Small intestine (tissue), 7 donors: Measurements from ENCODE around the gene COX10. TPM values are rescaled to one million over a fixed set of nuclear protein-coding genes. Genes with fewer than 3 reads are reported as not detected.

Experiments used
- DNase-seq, 2 donors: peaks; one replicate each; pipeline versions ENCODE4 v3.0.0 to v3.0.0-alpha.2; 2013
- FAIRE-seq: peaks from 2 replicates; lab custom pipeline; 2012; peaks lifted over from hg19 to GRCh38; lab: Jason Lieb, UNC
- H3K27ac ChIP-seq, 3 donors: one replicate each; pipeline ENCODE4 v1.5.1; 2013; ENCODE audit warnings: low read length in 2 of 3, mild to moderate bottlenecking in 2 of 3, control low read depth in 1 of 3, inconsistent platforms in 1 of 3, low read depth in 1 of 3, moderate library complexity in 1 of 3
- H3K27me3 ChIP-seq, 3 donors: one replicate each; pipeline ENCODE4 v1.6.1; 2013; ENCODE audit warnings: low read length in 3 of 3, inconsistent platforms in 1 of 3; ENCODE audit not compliant: control insufficient read depth in 3 of 3, insufficient read depth in 3 of 3
- H3K36me3 ChIP-seq, 3 donors: one replicate each; pipeline ENCODE4 v1.6.1; 2013; ENCODE audit warnings: low read length in 3 of 3, inconsistent platforms in 1 of 3, low read depth in 1 of 3, mild to moderate bottlenecking in 1 of 3, moderate library complexity in 1 of 3; ENCODE audit not compliant: control insufficient read depth in 3 of 3, insufficient read depth in 2 of 3
- H3K4me1 ChIP-seq, 3 donors: one replicate each; pipeline ENCODE4 v1.6.1; 2013; ENCODE audit warnings: low read length in 2 of 3, inconsistent platforms in 1 of 3, low read depth in 1 of 3, mild to moderate bottlenecking in 1 of 3, moderate library complexity in 1 of 3; ENCODE audit not compliant: control insufficient read depth in 3 of 3, insufficient read depth in 2 of 3
- H3K4me3 ChIP-seq, 3 donors: one replicate each; pipeline ENCODE4 v1.5.1; 2013; ENCODE audit warnings: low read length in 3 of 3, control low read depth in 1 of 3, inconsistent platforms in 1 of 3, low read depth in 1 of 3, mild to moderate bottlenecking in 1 of 3, moderate library complexity in 1 of 3
- H3K9me3 ChIP-seq, 2 donors: one replicate each; pipeline ENCODE4 v1.6.1; 2013; ENCODE audit warnings: low read depth in 1 of 2, low read length in 1 of 2; ENCODE audit not compliant: control insufficient read depth in 2 of 2, insufficient read depth in 1 of 2
- WGBS, 3 donors: extraction: QIAGEN DNeasy Blood & Tissue Kit; methylation state at CpG; one replicate each; pipeline ENCODE4 v1.1.7; 2013; 5-methylcytosine and 5-hydroxymethylcytosine counted together
- polyA plus RNA-seq, 4 donors: library from polyadenylated mRNA; stranded (reverse) in 3 of 4; unstranded in 1 of 4; fragments of 200-250 nt in 3 of 4; fragments of 120-200 nt in 1 of 4; gene quantifications; one replicate each; pipeline versions ENCODE4 v1.2.1 to v1.2.3, GENCODE V29; 2013
- donor health status: healthy with polysubstance abuse.
- donor health status: control.
- donor health status: control.
- donor health status: Bipolar disorder and iron deficiency.
- donor health status: healthy.

The COX10 gene
- polyA plus RNA-seq, 4 donors, result 10.8 to 18.1 (median 16.2) TPM

GRCh38 chr17:14206891-14207290 is 137.6 kb downstream of the COX10 start:
- H3K27ac ChIP-seq, result no peak overlapping the region
- WGBS, 3 donors, result 97 to 98% (median 98%) methylated on average over 29 of the region's 29 CpGs
- H3K9me3 ChIP-seq, result no peaks in the 10 kb centered on the region
- H3K27me3 ChIP-seq, result no peaks in the 10 kb centered on the region
- peaks cover 0 to 35% (median 2%) of the 10 kb centered on the region in 3 donors for H3K36me3 ChIP-seq
- DNase-seq, result no peak
- no peak for FAIRE-seq
- peaks cover 0 to 30% (median 2%) of the 10 kb centered on the region in 3 donors for H3K4me1 ChIP-seq
- H3K4me3 ChIP-seq, result no peak overlapping the region

DNA sequence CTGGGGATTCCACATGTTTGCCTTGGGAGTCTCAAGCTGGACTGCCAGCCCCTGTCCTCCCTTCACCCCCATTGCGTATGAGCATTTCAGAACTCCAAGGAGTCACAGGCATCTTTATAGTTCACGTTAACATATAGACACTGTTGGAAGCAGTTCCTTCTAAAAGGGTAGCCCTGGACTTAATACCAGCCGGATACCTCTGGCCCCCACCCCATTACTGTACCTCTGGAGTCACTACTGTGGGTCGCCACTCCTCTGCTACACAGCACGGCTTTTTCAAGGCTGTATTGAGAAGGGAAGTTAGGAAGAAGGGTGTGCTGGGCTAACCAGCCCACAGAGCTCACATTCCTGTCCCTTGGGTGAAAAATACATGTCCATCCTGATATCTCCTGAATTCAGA is 138.5 kb downstream of the COX10 start:
- Histone ChIP-seq H3K9me3 (no peaks in the 10 kb centered on the region), H3K27ac (no peak overlapping the region), H3K4me1 (peaks cover 0 to 31% (median 2%) of the 10 kb centered on the region in 3 donors), H3K36me3 (peaks cover 0 to 35% (median 2%) of the 10 kb centered on the region in 3 donors), H3K4me3 (no peak overlapping the region), H3K27me3 (no peaks in the 10 kb centered on the region)
- DNase-seq, result no peak
- FAIRE-seq, result no peak
- WGBS, 3 donors, result 98 to 99% (median 99%) methylated on average over 5 of the region's 5 CpGs

- 27 to 69% (median 36%) methylated on average over 3 of the region's 3 CpGs for WGBS, 3 donors
- no peak overlapping the region for H3K4me3 ChIP-seq
- H3K27ac ChIP-seq, result peak overlapping the region in 1 of 3 donors; percentile 86
- FAIRE-seq, result no peak
- H3K36me3 ChIP-seq, result peaks cover 0 to 33% (median 2%) of the 10 kb centered on the region in 3 donors
- H3K4me1 ChIP-seq, result peaks cover 0 to 31% (median 0%) of the 10 kb centered on the region in 3 donors
- no peaks in the 10 kb centered on the region for H3K9me3 ChIP-seq
- no peaks in the 10 kb centered on the region for H3K27me3 ChIP-seq
- peak; percentile 12 to 89 for DNase-seq
Observed at GRCh38 chr17:14209215-14209614, 139.9 kb downstream of the COX10 start.

- 84 to 90% (median 87%) methylated on average over 4 of the region's 4 CpGs for WGBS, 3 donors
- no peak for FAIRE-seq
Observed at GRCh38 chr17:14211246-14211645, 141.9 kb downstream of the COX10 start.

GRCh38 chr17:14211801-14212200 is 142.5 kb downstream of the COX10 start:
- WGBS, 3 donors, result 59 to 80% (median 80%) methylated on average over 17 of the region's 17 CpGs
- H3K36me3 ChIP-seq, result peaks cover 0 to 19% (median 2%) of the 10 kb centered on the region in 3 donors
- no peak for FAIRE-seq
- H3K4me1 ChIP-seq, result peaks cover 0 to 31% (median 0%) of the 10 kb centered on the region in 3 donors
- no peaks in the 10 kb centered on the region for H3K9me3 ChIP-seq
- peak in 1 of 2 donors; percentile 60 for DNase-seq
- no peak overlapping the region for H3K4me3 ChIP-seq
- H3K27me3 ChIP-seq, result no peaks in the 10 kb centered on the region
- H3K27ac ChIP-seq, result no peak overlapping the region

More at GRCh38 chr17:14211246-14211645, 141.9 kb downstream of the COX10 start:
- Histone ChIP-seq H3K36me3 (peaks cover 0 to 24% (median 2%) of the 10 kb centered on the region in 3 donors), H3K27me3 (no peaks in the 10 kb centered on the region), H3K4me3 (no peak overlapping the region), H3K4me1 (peaks cover 0 to 31% (median 0%) of the 10 kb centered on the region in 3 donors), H3K27ac (no peak overlapping the region), H3K9me3 (no peaks in the 10 kb centered on the region)
- no peak for DNase-seq

- WGBS, 3 donors, result 92 to 99% (median 97%) methylated on average over 10 to 12 of the region's 12 CpGs
Observed at GRCh38 chr17:14212401-14212800, 143.1 kb downstream of the COX10 start.

DNA sequence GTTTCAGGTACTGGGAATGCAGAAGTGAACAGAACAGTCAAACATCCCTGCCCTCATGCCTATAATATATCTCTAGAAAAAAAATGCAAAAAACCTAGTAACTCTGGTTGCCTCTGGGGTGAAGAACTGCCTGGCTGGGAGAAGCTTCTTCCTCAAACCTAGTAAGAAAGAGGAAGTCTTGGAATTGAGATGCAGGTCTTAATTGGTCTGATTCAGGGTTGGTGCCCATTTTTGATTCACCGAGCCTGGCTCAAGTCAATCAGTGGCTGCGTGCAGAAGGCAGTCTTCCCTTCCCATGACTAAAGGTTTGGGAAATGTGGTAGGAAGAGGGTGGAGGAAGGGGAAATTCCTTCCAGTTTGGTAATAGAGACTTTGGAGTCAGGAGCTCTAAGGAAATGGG is 145.0 kb downstream of the COX10 start:
- 93 to 98% (median 93%) methylated on average over 2 of the region's 2 CpGs for WGBS, 3 donors
- H3K36me3 ChIP-seq, result peaks cover 0 to 4% (median 0%) of the 10 kb centered on the region in 3 donors
- H3K4me3 ChIP-seq, result no peak overlapping the region
- FAIRE-seq (no peak), DNase-seq (no peak)
- H3K27me3 ChIP-seq, result no peaks in the 10 kb centered on the region
- H3K27ac ChIP-seq, result no peak overlapping the region
- H3K4me1 ChIP-seq, result peaks cover 0 to 25% (median 0%) of the 10 kb centered on the region in 3 donors
- no peaks in the 10 kb centered on the region for H3K9me3 ChIP-seq

More at GRCh38 chr17:14212401-14212800, 143.1 kb downstream of the COX10 start:
- Histone ChIP-seq H3K27ac (no peak overlapping the region), H3K36me3 (peaks cover 0 to 13% (median 2%) of the 10 kb centered on the region in 3 donors), H3K27me3 (no peaks in the 10 kb centered on the region), H3K4me1 (peaks cover 0 to 31% (median 0%) of the 10 kb centered on the region in 3 donors), H3K9me3 (no peaks in the 10 kb centered on the region), H3K4me3 (no peak overlapping the region)
- no peak for FAIRE-seq
- DNase-seq, result no peak

DNA sequence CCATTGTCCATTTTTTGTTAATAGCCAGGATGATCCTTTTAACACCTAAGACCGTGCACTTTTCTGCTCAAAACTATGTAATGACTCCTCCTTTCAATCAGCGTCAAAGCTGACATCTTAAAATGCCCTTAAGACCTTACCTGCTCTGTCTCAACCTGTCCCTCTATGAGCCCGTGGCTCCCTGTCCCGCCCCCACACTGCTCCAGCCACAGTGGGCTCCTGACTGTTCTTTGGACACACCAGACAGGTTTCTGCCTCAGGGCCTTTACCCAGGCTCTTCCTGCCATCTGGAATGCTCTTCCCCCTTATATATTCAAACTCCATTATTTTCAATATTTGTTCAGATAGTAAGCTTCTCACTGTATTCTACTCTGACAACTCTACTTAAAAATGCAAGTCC is 153.3 kb downstream of the COX10 start:
- H3K4me1 ChIP-seq, result no peaks in the 10 kb centered on the region
- no peak overlapping the region for H3K27ac ChIP-seq
- H3K4me3 ChIP-seq, result no peak overlapping the region
- H3K27me3 ChIP-seq, result no peaks in the 10 kb centered on the region
- H3K9me3 ChIP-seq, result no peaks in the 10 kb centered on the region
- H3K36me3 ChIP-seq, result no peaks in the 10 kb centered on the region
- FAIRE-seq (no peak), DNase-seq (no peak)
- 92 to 94% (median 94%) methylated on average over 4 of the region's 4 CpGs for WGBS, 3 donors
